Skeletal muscle tissue (tissue), 4 donors: Measurements from ENCODE around the gene GPR85. TPM values are rescaled to one million over a fixed set of nuclear protein-coding genes. Genes with fewer than 3 reads are reported as not detected.

Experiments used
- H3K27ac ChIP-seq: one replicate; pipeline ENCODE4 v1.7.0; 2013; ENCODE audit warnings: mild to moderate bottlenecking, low read depth, low read length, inconsistent platforms
- H3K27me3 ChIP-seq, 3 donors: one replicate each; pipeline ENCODE4 v1.7.0; 2013; ENCODE audit warnings: low read length in 3 of 3; ENCODE audit not compliant: control insufficient read depth in 3 of 3, insufficient read depth in 3 of 3
- H3K36me3 ChIP-seq, 3 donors: one replicate each; pipeline ENCODE4 v1.7.0; 2013; ENCODE audit warnings: low read length in 3 of 3; ENCODE audit not compliant: control insufficient read depth in 3 of 3, insufficient read depth in 3 of 3
- H3K4me1 ChIP-seq, 3 donors: one replicate each; pipeline ENCODE4 v1.7.0; 2013; ENCODE audit warnings: low read length in 3 of 3, mild to moderate bottlenecking in 3 of 3; ENCODE audit not compliant: control insufficient read depth in 3 of 3, insufficient read depth in 3 of 3
- H3K4me3 ChIP-seq, 3 donors: one replicate each; pipeline ENCODE4 v1.7.0; 2013; ENCODE audit warnings: low read length in 3 of 3
- H3K9ac ChIP-seq, 3 donors: one replicate each; pipeline ENCODE4 v1.7.0; 2013; ENCODE audit warnings: low read length in 3 of 3, mild to moderate bottlenecking in 3 of 3, moderate library complexity in 2 of 3, low read depth in 1 of 3
- H3K9me3 ChIP-seq, 3 donors: one replicate each; pipeline ENCODE4 v1.7.0; 2013; ENCODE audit warnings: low read length in 3 of 3; ENCODE audit not compliant: control insufficient read depth in 3 of 3
- total RNA-seq: library from RNA; depleted of rRNA; stranded (reverse); fragments of >200 nt; gene quantifications from one replicate; pipeline ENCODE4 v1.2.3, GENCODE V29; 2014
- donor health status: Osteomylitis.

GPR85 gene
- total RNA-seq, 1 donor from 2014 or later, result 1.0 TPM

DNA sequence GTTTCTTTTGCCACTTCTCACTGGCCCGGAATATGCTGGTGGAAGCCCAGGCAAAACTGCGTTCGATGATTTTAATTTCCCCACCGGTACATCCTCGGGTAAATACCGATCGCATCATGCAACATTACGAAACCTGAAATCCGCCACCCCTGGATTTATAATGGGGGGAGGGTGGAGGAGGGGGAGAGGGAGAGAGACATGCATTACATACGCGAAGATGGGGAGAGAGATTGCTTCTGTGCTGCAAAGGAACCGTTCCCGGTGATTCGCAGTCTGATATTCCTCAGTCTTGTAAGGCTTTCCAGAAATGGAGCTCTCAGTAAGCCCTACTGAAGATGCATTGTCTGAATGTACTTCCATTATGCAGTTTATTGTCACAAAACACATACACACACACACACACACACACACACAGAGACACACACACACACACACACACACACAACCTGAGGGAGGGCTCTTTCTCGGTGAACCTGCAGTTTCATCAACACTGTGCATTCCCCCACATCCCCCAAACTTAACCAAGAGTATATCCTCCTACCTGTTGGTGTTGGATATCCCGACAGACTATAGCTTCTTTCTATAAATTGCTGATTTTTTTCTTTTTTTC lies 741 bp downstream of the GPR85 start:
- Histone ChIP-seq H3K27me3 (peaks cover 3 to 17% (median 14%) of the 10 kb centered on the region in 3 donors), H3K36me3 (no peaks in the 10 kb centered on the region), H3K9me3 (no peaks in the 10 kb centered on the region), H3K27ac (no peak overlapping the region), H3K9ac (peak overlapping the region in 1 of 3 donors; percentile 14), H3K4me1 (peaks cover 4 to 8% (median 7%) of the 10 kb centered on the region in 3 donors), H3K4me3 (peak overlapping the region; percentile 52 to 57 (median 57))

DNA sequence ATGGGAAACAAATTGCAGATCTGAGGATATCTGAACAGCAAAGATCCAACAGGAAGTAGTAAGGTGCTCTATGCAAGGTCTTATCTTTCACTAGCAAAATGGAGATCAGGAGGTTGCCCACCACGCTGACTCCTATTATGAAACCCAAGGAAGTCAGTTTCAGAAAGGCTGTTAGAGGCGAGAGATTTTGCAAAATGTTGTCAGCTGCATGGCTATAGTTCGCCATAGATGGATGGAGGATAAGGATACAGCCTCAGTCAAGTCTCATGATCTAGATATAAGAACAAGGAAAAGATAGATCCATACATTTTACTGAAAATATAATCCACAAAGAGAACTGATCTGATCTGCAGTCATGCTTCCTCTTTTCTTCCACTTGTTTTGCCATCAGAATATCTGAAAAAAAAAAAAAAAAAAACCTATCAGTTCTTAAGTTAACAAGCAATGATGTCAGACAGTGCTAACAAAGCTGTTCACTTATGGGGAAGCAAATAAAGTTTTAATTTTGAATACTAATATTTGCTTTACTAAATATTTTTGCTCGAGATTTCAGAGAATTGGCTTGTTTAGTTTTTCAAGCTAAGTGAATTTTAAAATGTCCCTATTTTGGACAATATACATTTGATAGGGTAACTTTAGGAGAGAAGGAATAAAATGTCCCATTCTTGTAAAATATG lies 2.0 kb downstream of the GPR85 start:
- Histone ChIP-seq H3K36me3 (no peaks in the 10 kb centered on the region), H3K27ac (no peak overlapping the region), H3K9ac (no peak overlapping the region), H3K4me1 (peaks cover 4 to 8% (median 7%) of the 10 kb centered on the region in 3 donors), H3K9me3 (no peaks in the 10 kb centered on the region), H3K4me3 (no peak overlapping the region), H3K27me3 (peaks cover 3 to 17% (median 14%) of the 10 kb centered on the region in 3 donors)

DNA sequence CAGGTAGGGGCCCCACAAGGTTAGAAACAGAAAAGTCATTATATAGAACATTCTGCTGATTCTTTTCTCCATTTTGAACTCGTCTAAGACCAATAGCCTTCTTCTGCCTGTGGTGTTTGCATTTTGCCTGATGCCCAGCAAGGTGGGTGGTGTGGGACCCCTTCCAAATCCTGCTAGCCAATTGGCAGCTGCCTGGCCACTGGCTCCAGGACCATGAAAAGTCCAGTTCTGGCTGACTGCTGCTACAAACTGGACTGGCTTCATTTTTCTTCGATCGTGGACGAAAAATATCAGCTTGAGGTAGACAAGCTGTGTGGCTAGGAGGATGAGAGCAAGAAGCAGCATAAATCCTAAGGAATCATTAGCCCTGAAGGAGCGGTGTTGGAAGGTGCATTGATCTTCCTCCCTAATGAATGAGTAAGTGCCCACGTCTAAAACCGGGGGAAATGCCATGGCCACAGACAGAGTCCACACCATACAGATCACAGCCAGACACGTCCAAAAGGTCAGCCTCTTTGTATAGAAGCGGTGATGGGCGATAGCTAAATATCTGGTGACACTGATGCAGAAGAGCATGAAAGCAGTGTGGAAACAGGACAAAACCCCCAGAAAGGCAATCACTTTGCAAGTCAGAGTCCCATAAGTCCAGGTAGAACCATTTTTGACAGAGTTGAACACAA lies 2.7 kb downstream of the GPR85 start:
- H3K4me3 ChIP-seq, result no peak overlapping the region
- no peaks in the 10 kb centered on the region for H3K9me3 ChIP-seq
- H3K4me1 ChIP-seq, result peaks cover 4 to 8% (median 7%) of the 10 kb centered on the region in 3 donors
- H3K27ac ChIP-seq, result no peak overlapping the region
- H3K36me3 ChIP-seq, result no peaks in the 10 kb centered on the region
- H3K27me3 ChIP-seq, result peaks cover 3 to 17% (median 14%) of the 10 kb centered on the region in 3 donors
- no peak overlapping the region for H3K9ac ChIP-seq

DNA sequence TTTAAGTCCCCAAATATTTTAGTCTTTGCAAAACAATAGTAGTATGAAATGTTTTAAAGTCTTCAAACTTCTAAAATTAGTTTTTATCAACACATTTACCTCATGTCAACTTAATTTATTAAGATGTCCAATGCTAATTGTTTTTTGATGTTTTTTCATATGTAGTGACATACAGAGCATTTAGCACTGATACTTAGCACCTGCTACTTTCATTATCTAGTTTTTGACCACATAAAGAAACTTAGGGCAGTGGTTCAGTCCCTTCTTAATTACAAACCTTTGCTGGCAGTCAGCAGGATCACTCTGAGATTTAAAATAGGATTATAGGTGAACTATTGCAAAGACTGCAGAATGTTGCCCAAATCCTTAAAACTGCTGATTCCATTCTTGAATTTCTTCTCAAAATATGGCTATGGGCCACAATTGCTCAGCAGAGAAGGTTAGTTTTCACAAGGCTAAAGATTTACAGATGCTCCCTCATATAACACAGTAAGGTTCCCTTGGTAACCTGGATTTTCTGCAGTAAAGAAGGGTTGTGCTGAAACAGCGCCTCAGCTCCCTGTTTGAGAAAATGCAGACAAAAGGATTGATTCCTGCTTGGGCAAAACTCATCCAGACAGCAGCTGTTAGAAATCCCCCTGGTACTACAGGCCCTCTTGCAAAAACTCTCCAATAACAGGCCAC lies 3.4 kb downstream of the GPR85 start:
- Histone ChIP-seq H3K27me3 (peaks cover 3 to 17% (median 14%) of the 10 kb centered on the region in 3 donors), H3K9me3 (no peaks in the 10 kb centered on the region), H3K4me1 (peaks cover 4 to 8% (median 7%) of the 10 kb centered on the region in 3 donors), H3K4me3 (no peak overlapping the region), H3K9ac (no peak overlapping the region), H3K27ac (no peak overlapping the region), H3K36me3 (no peaks in the 10 kb centered on the region)

DNA sequence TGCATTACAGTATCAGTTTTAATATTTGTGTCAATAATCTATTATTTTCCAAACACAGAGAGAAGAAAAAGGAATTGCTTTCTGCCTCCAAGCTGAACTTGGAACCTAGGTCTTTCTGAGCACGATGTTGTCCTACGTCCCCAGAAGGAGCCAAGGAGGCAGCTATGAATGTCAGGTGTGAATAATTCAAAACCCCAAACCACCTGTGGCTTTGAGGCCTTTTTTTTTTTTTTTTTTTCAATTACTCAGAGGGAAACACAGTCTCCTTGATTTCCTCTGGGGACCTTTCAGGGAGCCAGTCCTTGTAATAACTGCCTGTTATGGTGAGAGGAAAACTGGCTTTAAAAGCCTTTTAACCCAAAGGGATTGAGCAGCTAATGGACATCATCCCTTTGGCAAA lies 8.3 kb downstream of the GPR85 start:
- H3K27ac ChIP-seq, result no peak overlapping the region
- no peaks in the 10 kb centered on the region for H3K4me1 ChIP-seq
- no peaks in the 10 kb centered on the region for H3K36me3 ChIP-seq
- no peaks in the 10 kb centered on the region for H3K9me3 ChIP-seq
- no peak overlapping the region for H3K9ac ChIP-seq
- H3K4me3 ChIP-seq, result no peak overlapping the region
- H3K27me3 ChIP-seq, result no peaks in the 10 kb centered on the region

DNA sequence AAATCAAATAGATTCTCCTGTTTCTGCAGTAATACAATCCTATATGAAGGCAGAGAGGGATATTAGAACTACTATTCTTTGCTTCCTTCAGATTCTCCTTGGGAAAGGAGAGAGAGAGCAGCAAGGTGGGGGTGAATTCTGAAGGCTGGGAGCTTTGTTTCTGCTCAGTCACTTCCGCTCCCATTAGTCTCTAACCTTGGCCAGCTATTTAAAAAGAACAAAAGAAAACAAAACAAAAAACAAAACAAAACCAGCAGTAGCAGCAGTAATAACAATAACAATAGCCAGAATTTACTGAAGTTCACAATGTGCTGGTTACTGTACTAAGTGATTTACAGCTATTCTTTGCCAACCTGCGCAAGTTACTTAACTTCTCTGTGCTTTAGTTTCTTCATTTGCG lies 9.9 kb downstream of the GPR85 start:
- no peak overlapping the region for H3K27ac ChIP-seq
- H3K4me1 ChIP-seq, result no peaks in the 10 kb centered on the region
- no peaks in the 10 kb centered on the region for H3K9me3 ChIP-seq
- H3K9ac ChIP-seq, result no peak overlapping the region
- no peak overlapping the region for H3K4me3 ChIP-seq
- no peaks in the 10 kb centered on the region for H3K36me3 ChIP-seq
- H3K27me3 ChIP-seq, result no peaks in the 10 kb centered on the region

- H3K4me3 ChIP-seq, result no peak overlapping the region
- no peaks in the 10 kb centered on the region for H3K36me3 ChIP-seq
- no peak overlapping the region for H3K9ac ChIP-seq
- H3K27ac ChIP-seq, result no peak overlapping the region
- no peaks in the 10 kb centered on the region for H3K4me1 ChIP-seq
- no peaks in the 10 kb centered on the region for H3K27me3 ChIP-seq
- H3K9me3 ChIP-seq, result no peaks in the 10 kb centered on the region
Measured at GRCh38 chr7:113071465-113071864, 15.2 kb downstream of the GPR85 start.

DNA sequence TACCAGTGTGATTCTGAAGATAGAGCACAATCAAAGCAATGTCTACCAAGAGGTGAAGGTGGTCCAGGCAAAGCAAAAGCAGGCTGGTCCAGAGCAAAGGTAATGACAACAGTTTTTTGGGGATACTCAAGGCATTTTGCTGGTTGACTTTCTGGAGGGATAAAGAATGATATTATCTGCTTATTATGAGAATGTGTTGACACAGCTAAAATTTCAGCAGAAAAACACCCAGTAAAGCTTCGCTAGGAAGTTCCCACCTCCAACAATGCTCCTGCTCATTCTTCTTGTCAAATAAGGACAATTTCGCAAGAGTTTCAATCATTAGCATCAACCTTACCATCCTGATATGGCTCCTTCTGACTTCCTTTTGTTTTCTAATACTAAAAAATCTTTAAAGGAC lies 24.1 kb downstream of the GPR85 start:
- H3K27me3 ChIP-seq, result no peaks in the 10 kb centered on the region
- H3K9ac ChIP-seq, result no peak overlapping the region
- H3K4me1 ChIP-seq, result no peaks in the 10 kb centered on the region
- H3K36me3 ChIP-seq, result no peaks in the 10 kb centered on the region
- no peaks in the 10 kb centered on the region for H3K9me3 ChIP-seq
- H3K27ac ChIP-seq, result no peak overlapping the region
- H3K4me3 ChIP-seq, result no peak overlapping the region

- Histone ChIP-seq H3K4me1 (no peaks in the 10 kb centered on the region), H3K27ac (no peak overlapping the region), H3K9ac (no peak overlapping the region), H3K27me3 (no peaks in the 10 kb centered on the region), H3K36me3 (no peaks in the 10 kb centered on the region), H3K9me3 (no peaks in the 10 kb centered on the region), H3K4me3 (no peak overlapping the region)
Measured at GRCh38 chr7:113060100-113060499, 26.5 kb downstream of the GPR85 start.

DNA sequence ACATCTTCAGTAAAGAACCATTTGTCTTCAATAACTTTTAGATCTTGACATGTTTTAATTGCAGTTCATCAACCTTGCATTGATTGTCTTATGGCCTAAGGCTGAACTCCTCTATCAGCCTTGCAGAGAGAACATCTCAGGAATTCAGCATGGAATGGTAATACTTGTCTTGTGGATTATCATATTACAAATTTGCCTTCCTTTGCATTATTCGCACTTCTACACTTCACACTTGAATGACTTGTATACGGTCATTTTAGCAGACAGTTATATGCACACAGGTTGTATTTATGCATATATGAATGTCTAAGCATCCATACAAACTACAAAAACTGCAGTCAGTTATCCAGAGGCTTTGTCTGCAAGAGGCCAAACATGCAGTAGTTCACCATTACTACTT lies 31.7 kb downstream of the GPR85 start:
- Histone ChIP-seq H3K4me3 (no peak overlapping the region), H3K9ac (no peak overlapping the region), H3K9me3 (no peaks in the 10 kb centered on the region), H3K36me3 (no peaks in the 10 kb centered on the region), H3K4me1 (no peaks in the 10 kb centered on the region), H3K27me3 (no peaks in the 10 kb centered on the region), H3K27ac (no peak overlapping the region)
